SK-N-MC (cell line): ENCODE results near the gene NNAT.
"Not testable (repeated sequence)": the region's sequence is repeated elsewhere in the genome, so short reads cannot be mapped to it uniquely, and the experiment has no call there.

Experiments used
- DNase-seq: peaks from one replicate; pipeline ENCODE4 v3.0.0-alpha.2; 2011; ENCODE audit warnings: low read depth, low spot score
- H3K27ac ChIP-seq: fragments of 200-600 bp; sonication (generic); 2 replicates; pipeline ENCODE4 v1.5.1; 2016; ENCODE audit warnings: mixed run types
- H3K36me3 ChIP-seq: fragments of 200-600 bp; sonication (generic); 2 replicates; pipeline ENCODE4 v1.6.1; 2017; ENCODE audit warnings: antibody characterized with exemption, low read length, mixed read lengths; ENCODE audit not compliant: insufficient read depth
- H3K4me3 ChIP-seq: fragments of 200-600 bp; sonication (generic); 2 replicates; pipeline ENCODE4 v1.5.1; 2016
- H3K9ac ChIP-seq: fragments of 200-600 bp; sonication (generic); 2 replicates; pipeline ENCODE4 v1.8.0; 2017; ENCODE audit warnings: mixed run types, mixed read lengths; ENCODE audit not compliant: insufficient read length
- H3K9me3 ChIP-seq: fragments of 200-600 bp; sonication (generic); 2 replicates; pipeline ENCODE4 v1.6.1; 2017; ENCODE audit warnings: low read depth, mild to moderate bottlenecking, antibody characterized with exemption, low read length, moderate library complexity, mixed read lengths
- EZH2 ChIP-seq: fragments of 200-600 bp; sonication (generic); IDR thresholded peaks from one replicate; pipeline ENCODE4 v1.6.1; 2017; ENCODE audit warnings: antibody characterized with exemption
- FOXP2 ChIP-seq: optimal IDR thresholded peaks from 2 replicates; pipeline ENCODE3; 2011; ENCODE audit warnings: mild to moderate bottlenecking, moderate library complexity; ENCODE audit not compliant: insufficient read depth; ENCODE audit errors: extremely low read length, control extremely low read depth
- POLR2AphosphoS5 ChIP-seq: IDR thresholded peaks from 2 replicates; pipeline ENCODE4 v1.6.1; 2012; ENCODE audit warnings: mild to moderate bottlenecking, low read depth, low read length, borderline replicate concordance

NNAT gene

DNA sequence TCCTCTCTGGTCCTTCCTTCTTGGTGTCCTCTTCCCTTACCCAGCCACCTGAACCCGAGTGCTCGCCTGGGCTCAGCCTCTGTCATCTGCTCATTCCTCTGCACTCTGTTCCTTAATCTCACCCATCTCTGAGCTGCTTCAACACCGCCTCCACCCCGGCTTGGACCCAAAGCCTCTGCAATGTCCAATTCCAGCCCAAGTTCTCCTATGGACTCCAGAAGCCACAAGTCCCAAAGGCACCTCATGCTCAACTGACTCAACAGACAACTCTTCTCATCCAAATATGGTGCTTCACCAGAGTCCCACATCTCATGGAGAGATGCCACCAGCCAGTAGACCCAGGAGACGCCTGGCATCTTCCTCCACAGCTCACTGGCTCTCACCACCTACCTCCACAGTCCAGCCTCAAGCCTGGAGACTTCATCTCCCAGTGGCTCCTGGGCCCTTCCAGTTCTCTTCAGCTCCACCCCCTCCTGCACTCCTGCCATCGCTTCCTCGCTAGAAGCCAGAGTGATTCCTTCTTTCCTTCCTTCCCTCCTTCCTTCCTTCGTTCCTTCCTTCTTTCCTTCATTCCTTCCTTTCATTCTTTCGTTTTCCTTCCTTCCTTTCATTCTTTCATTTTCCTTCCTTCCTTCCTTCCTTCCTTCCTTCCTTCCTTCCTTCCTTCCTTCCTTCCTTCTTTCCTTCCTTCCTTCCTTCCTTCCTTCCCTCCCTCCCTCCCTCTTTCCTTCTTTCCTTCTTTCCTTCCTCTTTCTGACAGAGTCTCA lies 40.9 kb upstream of the NNAT start:
- Histone ChIP-seq H3K27ac (no peak overlapping the region), H3K4me3 (no peak overlapping the region), H3K9me3 (no peaks in the 10 kb centered on the region), H3K36me3 (no peaks in the 10 kb centered on the region), H3K9ac (no peak overlapping the region)
- TF ChIP-seq POLR2AphosphoS5, result no peak
- TF ChIP-seq FOXP2, result no peak
- TF ChIP-seq EZH2, result no peak
- no peak for DNase-seq

DNA sequence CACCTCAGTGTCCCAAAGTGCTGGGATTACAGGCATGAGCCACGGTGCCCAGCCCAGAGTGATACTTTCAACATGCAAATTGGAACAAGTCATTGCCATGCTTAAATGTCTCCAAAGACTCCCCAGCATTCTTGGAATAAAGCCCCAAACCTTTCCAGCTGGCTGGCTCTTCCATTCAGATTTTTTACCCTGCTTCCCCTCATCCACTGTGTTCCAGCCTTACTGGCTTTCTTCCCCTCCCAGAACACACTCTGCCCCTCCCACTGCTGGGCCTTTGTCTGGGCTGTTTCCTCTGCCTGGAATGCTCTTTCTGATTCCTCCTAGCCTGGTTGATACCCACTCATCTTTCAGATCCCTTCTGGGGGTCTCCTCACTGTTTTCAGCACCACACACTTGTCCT lies 40.1 kb upstream of the NNAT start:
- H3K4me3 ChIP-seq, result no peak overlapping the region
- H3K9me3 ChIP-seq, result no peaks in the 10 kb centered on the region
- no peak overlapping the region for H3K9ac ChIP-seq
- no peak for DNase-seq
- no peaks in the 10 kb centered on the region for H3K36me3 ChIP-seq
- H3K27ac ChIP-seq, result no peak overlapping the region
- no peak for TF ChIP-seq FOXP2
- TF ChIP-seq EZH2, result no peak
- TF ChIP-seq POLR2AphosphoS5, result no peak

DNA sequence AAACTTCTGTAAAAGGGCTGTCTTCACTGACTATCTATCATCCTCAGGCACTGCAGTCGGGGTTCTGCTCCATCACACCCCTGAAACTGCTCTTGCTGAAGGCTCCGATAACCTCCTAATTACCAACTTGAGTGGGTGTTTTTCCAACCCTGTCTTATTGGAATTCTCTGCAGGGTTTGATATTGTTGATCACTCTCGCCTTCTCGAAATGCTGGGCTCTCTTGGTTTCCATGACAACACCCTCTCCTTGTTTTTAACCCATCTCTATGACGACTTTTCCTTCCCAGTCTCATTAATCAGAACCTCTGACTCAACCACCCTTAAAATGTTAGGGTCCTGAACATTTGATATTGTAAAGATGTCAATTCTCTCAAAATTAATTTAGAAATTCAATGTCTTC lies 39.4 kb upstream of the NNAT start:
- Histone ChIP-seq H3K9me3 (no peaks in the 10 kb centered on the region), H3K4me3 (no peak overlapping the region), H3K36me3 (no peaks in the 10 kb centered on the region), H3K9ac (no peak overlapping the region), H3K27ac (no peak overlapping the region)
- TF ChIP-seq POLR2AphosphoS5, result no peak
- no peak for DNase-seq

DNA sequence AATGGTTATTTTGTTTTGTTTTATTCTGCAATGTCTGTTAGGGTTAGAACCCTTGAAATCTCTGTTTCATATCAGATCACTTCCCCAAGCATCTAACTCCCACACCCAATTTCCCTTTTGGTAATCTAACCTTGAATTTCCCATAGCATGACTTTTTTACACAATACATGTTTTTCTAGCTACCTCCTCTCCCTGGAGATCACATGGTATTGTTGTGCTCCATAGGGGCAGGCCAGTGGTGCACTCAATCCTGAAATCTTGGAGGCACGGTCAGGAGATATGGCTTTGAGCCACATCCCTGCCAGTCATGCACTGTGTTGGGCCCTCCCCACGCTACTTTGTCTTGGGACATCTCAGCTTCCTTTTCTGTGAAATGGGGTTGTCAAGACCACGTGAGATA lies 36.7 kb upstream of the NNAT start:
- no peak overlapping the region for H3K9ac ChIP-seq
- TF ChIP-seq FOXP2 (no peak), POLR2AphosphoS5 (no peak), EZH2 (no peak)
- no peak overlapping the region for H3K27ac ChIP-seq
- H3K36me3 ChIP-seq, result no peaks in the 10 kb centered on the region
- H3K4me3 ChIP-seq, result no peak overlapping the region
- DNase-seq, result no peak
- no peaks in the 10 kb centered on the region for H3K9me3 ChIP-seq

DNA sequence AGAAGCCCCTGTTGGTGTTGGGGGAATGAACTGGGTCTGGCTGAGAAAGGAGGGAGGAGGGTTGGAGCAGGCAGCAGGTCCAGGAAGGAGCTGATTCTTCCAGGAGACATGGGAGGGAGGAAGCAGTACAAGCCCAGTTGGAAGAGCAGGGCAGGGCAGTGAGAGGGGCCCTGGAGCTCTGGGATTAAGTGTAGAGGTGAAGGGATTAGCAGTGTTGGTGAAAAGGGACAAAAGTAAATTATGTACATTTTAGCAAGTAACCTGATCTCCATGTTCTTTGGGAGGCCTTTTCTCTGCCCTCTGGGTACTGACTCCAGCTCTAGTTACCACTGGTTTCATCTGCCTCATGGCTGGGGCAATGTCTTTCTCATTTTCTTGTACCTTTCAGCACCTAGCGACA lies 34.8 kb upstream of the NNAT start:
- not testable (repeated sequence) for H3K9me3 ChIP-seq, DNase-seq, H3K4me3 ChIP-seq, H3K36me3 ChIP-seq, H3K9ac ChIP-seq, H3K27ac ChIP-seq

DNA sequence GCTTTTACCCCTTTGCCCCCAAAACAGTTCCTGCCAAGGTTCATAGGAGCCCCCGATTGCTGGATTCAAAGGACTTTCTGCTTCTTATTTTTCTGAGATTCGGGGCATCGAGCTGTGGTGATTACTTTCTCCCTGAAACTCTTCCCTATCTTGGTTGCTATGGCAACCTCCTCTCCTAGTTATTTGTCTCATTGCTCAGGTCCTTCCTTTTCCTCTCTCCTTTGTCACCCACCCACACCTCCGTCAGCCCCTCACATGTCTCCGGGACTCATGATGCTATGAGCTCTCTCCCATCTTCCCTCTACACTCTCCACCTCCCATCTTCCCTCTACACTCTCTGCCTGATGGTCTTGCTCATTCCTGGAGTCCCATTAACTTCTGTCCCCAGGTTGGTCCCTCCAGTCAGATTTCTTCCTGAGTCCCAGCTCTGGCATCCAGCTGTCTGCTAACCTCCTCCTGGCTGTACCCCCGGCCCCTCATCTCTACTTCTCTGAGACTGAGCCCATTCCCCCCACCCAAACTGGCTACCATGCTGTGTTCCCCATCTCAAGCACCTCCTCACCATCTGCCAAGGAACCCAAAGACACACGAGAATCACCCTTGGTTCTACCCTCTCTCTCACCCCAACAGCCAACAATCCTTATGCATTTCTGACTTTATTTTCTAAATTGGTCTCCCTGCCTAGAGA lies 30.2 kb upstream of the NNAT start:
- H3K4me3 ChIP-seq, result no peak overlapping the region
- no peak overlapping the region for H3K9ac ChIP-seq
- no peak for TF ChIP-seq POLR2AphosphoS5
- no peak for TF ChIP-seq EZH2
- no peak for TF ChIP-seq FOXP2
- H3K9me3 ChIP-seq, result no peaks in the 10 kb centered on the region
- no peaks in the 10 kb centered on the region for H3K36me3 ChIP-seq
- DNase-seq, result no peak
- H3K27ac ChIP-seq, result no peak overlapping the region

DNA sequence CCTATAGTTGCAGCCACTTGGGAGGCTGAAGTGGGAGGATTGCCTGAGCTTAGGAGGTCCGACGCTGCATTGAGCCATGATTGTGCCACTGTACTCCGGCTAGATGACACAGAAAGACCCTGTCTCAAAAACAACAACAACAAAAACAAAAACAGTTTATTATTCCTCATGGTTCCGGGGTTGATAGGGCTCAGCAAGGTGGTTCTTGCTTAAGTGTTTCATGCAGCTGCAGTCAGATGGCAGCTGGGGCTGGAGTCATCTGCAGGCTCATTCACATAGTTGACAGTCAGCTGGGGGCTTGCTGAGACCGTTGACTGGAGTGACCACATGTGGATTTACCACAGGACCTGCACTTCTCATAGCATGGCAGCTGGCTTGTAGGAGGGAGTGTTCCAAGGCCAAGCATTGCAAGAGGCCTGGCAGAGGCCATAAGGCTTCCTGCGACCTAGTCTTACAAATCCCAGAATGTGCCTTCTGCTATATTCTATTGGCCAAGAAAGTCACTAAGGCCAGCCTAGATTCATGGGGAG lies 28.9 kb upstream of the NNAT start:
- H3K9ac ChIP-seq, result no peak overlapping the region
- TF ChIP-seq FOXP2 (no peak), POLR2AphosphoS5 (no peak), EZH2 (no peak)
- H3K36me3 ChIP-seq, result no peaks in the 10 kb centered on the region
- H3K27ac ChIP-seq, result no peak overlapping the region
- H3K9me3 ChIP-seq, result no peaks in the 10 kb centered on the region
- no peak for DNase-seq
- H3K4me3 ChIP-seq, result no peak overlapping the region

DNA sequence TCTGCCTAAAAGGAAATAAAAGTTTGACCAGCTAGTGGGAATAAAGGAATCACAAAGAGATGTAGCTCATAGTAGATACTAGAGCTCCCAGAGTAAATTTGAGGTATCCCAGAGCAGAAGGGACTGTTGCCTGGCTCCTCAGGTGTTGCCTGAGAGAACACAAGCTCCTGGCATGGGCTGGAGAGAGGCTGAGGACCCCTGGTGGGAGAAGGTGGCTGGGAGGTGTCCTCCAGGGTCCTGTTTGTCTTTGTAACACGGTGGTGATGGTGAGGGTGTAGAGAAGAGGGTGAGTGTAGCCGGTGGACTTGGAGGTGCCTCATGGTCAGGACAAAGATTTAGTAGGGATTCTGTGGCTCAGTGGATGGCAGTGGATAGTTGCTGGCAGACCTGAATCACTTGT lies 28.1 kb upstream of the NNAT start:
- Histone ChIP-seq H3K9me3 (no peaks in the 10 kb centered on the region), H3K36me3 (no peaks in the 10 kb centered on the region), H3K4me3 (no peak overlapping the region), H3K9ac (no peak overlapping the region), H3K27ac (no peak overlapping the region)
- TF ChIP-seq POLR2AphosphoS5 (no peak), EZH2 (no peak), FOXP2 (no peak)
- DNase-seq, result no peak

DNA sequence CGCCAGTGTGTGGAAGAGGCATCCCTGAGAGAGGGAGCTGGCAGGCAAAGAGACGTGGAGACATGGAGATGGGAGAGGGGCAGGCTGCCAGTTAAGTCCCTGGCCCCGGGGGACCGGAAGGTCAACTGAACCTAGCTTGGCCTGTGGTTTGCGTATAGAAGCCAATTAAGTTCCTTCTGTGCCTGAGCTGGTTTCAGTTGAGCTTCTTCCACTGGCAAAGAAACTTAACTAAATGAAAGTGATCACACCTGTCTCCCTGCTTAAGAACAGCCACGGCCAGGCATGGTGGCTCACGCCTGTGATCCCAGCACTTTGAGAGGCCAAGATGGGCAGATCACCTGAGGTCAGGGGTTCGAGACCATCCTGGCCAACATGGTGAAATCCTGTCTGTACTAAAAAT lies 26.7 kb upstream of the NNAT start:
- no peak for DNase-seq
- H3K9ac ChIP-seq, result no peak overlapping the region
- H3K27ac ChIP-seq, result no peak overlapping the region
- TF ChIP-seq FOXP2, result no peak
- no peak for TF ChIP-seq EZH2
- TF ChIP-seq POLR2AphosphoS5, result no peak
- H3K9me3 ChIP-seq, result no peaks in the 10 kb centered on the region
- H3K4me3 ChIP-seq, result no peak overlapping the region
- no peaks in the 10 kb centered on the region for H3K36me3 ChIP-seq
